Measurements from ENCODE around the gene DCP2.

DCP2 gene

GRCh38 chr5:112967520-112968083 lies 9.0 kb upstream of the DCP2 start:
- no peak for DNase-seq (ENCODE audit: low read depth)

GRCh38 chr5:112968411-112969106 lies 8.0 kb upstream of the DCP2 start:
- DNase-seq (ENCODE audit: low read depth) = peak; percentile 35

GRCh38 chr5:112971276-112971675 lies 5.3 kb upstream of the DCP2 start:
- DNase-seq (ENCODE audit: low read depth) = no peak

- DNase-seq (ENCODE audit: low read depth) = no peak
Observed at GRCh38 chr5:112973036-112973435, 3.6 kb upstream of the DCP2 start.

- DNase-seq (ENCODE audit: low read depth) = no peak
Observed at GRCh38 chr5:112973904-112974303, 2.7 kb upstream of the DCP2 start.

- no peak for DNase-seq (ENCODE audit: low read depth)
Observed at GRCh38 chr5:112974901-112975300, 1.7 kb upstream of the DCP2 start.

- DNase-seq (ENCODE audit: low read depth) = no peak
Observed at GRCh38 chr5:112975721-112976431, 722 bp upstream of the DCP2 start.

- peak; percentile 22 for DNase-seq (ENCODE audit: low read depth)
Observed at GRCh38 chr5:112977440-112977861, 853 bp downstream of the DCP2 start.

- DNase-seq (ENCODE audit: low read depth) = no peak
Observed at GRCh38 chr5:112978836-112979235, 2.2 kb downstream of the DCP2 start.

- DNase-seq (ENCODE audit: low read depth) = no peak
Observed at GRCh38 chr5:112979723-112980122, 3.1 kb downstream of the DCP2 start.

- DNase-seq (ENCODE audit: low read depth) = peak; percentile 54
Observed at GRCh38 chr5:112983363-112983762, 6.8 kb downstream of the DCP2 start.

- peak; percentile 30 for DNase-seq (ENCODE audit: low read depth)
Observed at GRCh38 chr5:112986224-112986623, 9.6 kb downstream of the DCP2 start.

- peak; percentile 63 for DNase-seq (ENCODE audit: low read depth)
Observed at GRCh38 chr5:112995764-112996618, 19.4 kb downstream of the DCP2 start.

GRCh38 chr5:112996830-112997374 lies 20.3 kb downstream of the DCP2 start:
- peak; percentile 25 for DNase-seq (ENCODE audit: low read depth)

GRCh38 chr5:112998296-112998695 lies 21.7 kb downstream of the DCP2 start:
- no peak for DNase-seq (ENCODE audit: low read depth)

- DNase-seq (ENCODE audit: low read depth) = peak; percentile 34
Observed at GRCh38 chr5:113000466-113000865, 23.9 kb downstream of the DCP2 start.

GRCh38 chr5:113002423-113002822 lies 25.8 kb downstream of the DCP2 start:
- DNase-seq (ENCODE audit: low read depth) = no peak

GRCh38 chr5:113003763-113004162 lies 27.2 kb downstream of the DCP2 start:
- no peak for DNase-seq (ENCODE audit: low read depth)

- DNase-seq (ENCODE audit: low read depth) = peak; percentile 81
Observed at GRCh38 chr5:113005454-113005853, 28.9 kb downstream of the DCP2 start.

- DNase-seq (ENCODE audit: low read depth) = peak; percentile 69
Observed at GRCh38 chr5:113017881-113018635, 41.5 kb downstream of the DCP2 start.
